ENCODE data around the gene GABBR2.

GABBR2 gene

DNA sequence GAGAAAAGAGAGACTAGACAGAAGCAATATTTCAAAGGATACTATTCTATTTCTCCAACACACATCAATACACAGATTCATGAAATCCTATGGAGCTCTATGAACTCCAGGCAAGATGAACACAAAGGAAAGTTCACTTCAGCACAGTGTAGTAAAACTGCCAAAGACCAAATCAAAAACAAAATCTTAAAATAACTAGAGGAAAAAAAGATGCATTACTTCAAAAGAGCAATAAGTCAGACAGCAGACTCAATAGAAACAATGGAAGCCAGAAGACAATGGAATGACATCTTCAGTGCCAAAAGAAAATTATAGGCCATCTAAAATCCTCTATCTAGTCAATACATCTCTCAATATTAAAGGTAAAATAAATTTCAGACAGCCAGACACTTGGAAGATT, 248.0 kb downstream of the GABBR2 start:
- no peaks in the 10 kb centered on the region for H4K20me1 ChIP-seq (ENCODE audit: insufficient read depth, low read length)
- H3K36me3 ChIP-seq (replicated peaks; ENCODE audit: insufficient read depth, low read length), result no peaks in the 10 kb centered on the region
- no peaks in the 10 kb centered on the region for H3K79me2 ChIP-seq (ENCODE audit: low read length)
- no peak overlapping the region for H3K9ac ChIP-seq (ENCODE audit: low read length)
- no peaks in the 10 kb centered on the region for H3K9me2 ChIP-seq (replicated peaks; ENCODE audit: insufficient read depth, low read length)
- no peak overlapping the region for H3K4me2 ChIP-seq (ENCODE audit: low read depth, low read length)
- no peak overlapping the region for H3K27ac ChIP-seq (ENCODE audit: low read length)
- DNase-seq, result no peak
- H3K4me1 ChIP-seq (ENCODE audit: low read length), result no peaks in the 10 kb centered on the region
- no peak for TF ChIP-seq EZH2phosphoT487 (IDR thresholded peaks at IDR 0.05; ENCODE audit: low read length)
- TF ChIP-seq CTCF (IDR thresholded peaks at IDR 0.05; ENCODE audit: low read length), result no peak
- TF ChIP-seq EZH2 (optimal IDR thresholded peaks at IDR 0.05; ENCODE audit: low read depth, low read length), result no peak
- no peak overlapping the region for H3K4me3 ChIP-seq (ENCODE audit: low read length)
- no peak overlapping the region for H2AFZ ChIP-seq (ENCODE audit: low read length)
- no peaks in the 10 kb centered on the region for H3F3A ChIP-seq (ENCODE audit: insufficient read depth, low read length)
- no peaks in the 10 kb centered on the region for H3K9me3 ChIP-seq (replicated peaks; ENCODE audit: insufficient read depth, low read length)
- H3K27me3 ChIP-seq (replicated peaks; ENCODE audit: insufficient read depth, low read length), result no peaks in the 10 kb centered on the region

DNA sequence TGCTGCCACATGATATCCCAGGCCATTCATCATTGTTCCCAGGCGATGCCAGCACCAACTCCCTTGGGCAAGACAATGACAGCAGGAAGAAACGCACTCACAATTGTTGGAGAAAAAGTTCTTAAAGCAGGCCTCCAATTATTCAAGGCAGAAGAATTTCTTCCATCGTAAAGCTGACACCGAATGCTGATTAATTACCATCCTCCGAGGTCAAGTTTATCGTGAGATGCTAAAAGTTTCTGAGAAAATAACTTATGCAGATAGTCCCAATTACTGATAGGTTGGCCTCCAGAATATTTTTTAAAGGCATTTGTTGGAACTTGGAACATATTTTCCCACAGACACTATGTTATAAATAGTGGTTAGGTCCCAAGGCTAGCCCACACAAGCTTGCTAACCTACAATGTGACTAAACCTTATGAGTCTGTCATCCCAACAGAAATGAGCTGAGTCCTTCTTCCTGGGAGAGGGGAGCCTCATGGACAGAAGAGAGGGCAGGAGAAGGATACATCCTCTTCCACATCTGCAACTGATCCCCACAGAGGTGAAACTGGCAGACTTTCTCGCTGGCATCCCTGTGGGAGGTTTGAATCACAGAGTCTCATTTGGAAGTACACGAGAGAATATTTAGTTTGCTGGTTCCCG, 250.9 kb downstream of the GABBR2 start:
- no peak overlapping the region for H3K4me3 ChIP-seq (ENCODE audit: low read length)
- H3K27ac ChIP-seq (ENCODE audit: low read length), result no peak overlapping the region
- no peaks in the 10 kb centered on the region for H4K20me1 ChIP-seq (ENCODE audit: insufficient read depth, low read length)
- no peaks in the 10 kb centered on the region for H3K4me1 ChIP-seq (ENCODE audit: low read length)
- no peaks in the 10 kb centered on the region for H3F3A ChIP-seq (ENCODE audit: insufficient read depth, low read length)
- no peak for DNase-seq
- H3K4me2 ChIP-seq (ENCODE audit: low read depth, low read length), result no peak overlapping the region
- no peaks in the 10 kb centered on the region for H3K36me3 ChIP-seq (replicated peaks; ENCODE audit: insufficient read depth, low read length)
- no peaks in the 10 kb centered on the region for H3K79me2 ChIP-seq (ENCODE audit: low read length)
- H3K27me3 ChIP-seq (replicated peaks; ENCODE audit: insufficient read depth, low read length), result no peaks in the 10 kb centered on the region
- no peaks in the 10 kb centered on the region for H3K9me3 ChIP-seq (replicated peaks; ENCODE audit: insufficient read depth, low read length)
- TF ChIP-seq EZH2 (optimal IDR thresholded peaks at IDR 0.05; ENCODE audit: low read depth, low read length) (no peak), EZH2phosphoT487 (IDR thresholded peaks at IDR 0.05; ENCODE audit: low read length) (no peak), CTCF (IDR thresholded peaks at IDR 0.05; ENCODE audit: low read length) (no peak)
- H3K9me2 ChIP-seq (replicated peaks; ENCODE audit: insufficient read depth, low read length), result no peaks in the 10 kb centered on the region
- H2AFZ ChIP-seq (ENCODE audit: low read length), result no peak overlapping the region
- no peak overlapping the region for H3K9ac ChIP-seq (ENCODE audit: low read length)

GRCh38 chr9:98456156-98456613, 252.6 kb downstream of the GABBR2 start:
- DNase-seq, result no peak
- H3K9me2 ChIP-seq (replicated peaks; ENCODE audit: insufficient read depth, low read length), result no peaks in the 10 kb centered on the region
- H3K9me3 ChIP-seq (replicated peaks; ENCODE audit: insufficient read depth, low read length), result no peaks in the 10 kb centered on the region
- H3K79me2 ChIP-seq (ENCODE audit: low read length), result no peaks in the 10 kb centered on the region
- H2AFZ ChIP-seq (ENCODE audit: low read length), result no peak overlapping the region
- no peaks in the 10 kb centered on the region for H3F3A ChIP-seq (ENCODE audit: insufficient read depth, low read length)
- no peak overlapping the region for H3K4me3 ChIP-seq (ENCODE audit: low read length)
- no peaks in the 10 kb centered on the region for H3K36me3 ChIP-seq (replicated peaks; ENCODE audit: insufficient read depth, low read length)
- no peaks in the 10 kb centered on the region for H4K20me1 ChIP-seq (ENCODE audit: insufficient read depth, low read length)
- no peak overlapping the region for H3K4me2 ChIP-seq (ENCODE audit: low read depth, low read length)
- H3K9ac ChIP-seq (ENCODE audit: low read length), result no peak overlapping the region
- no peaks in the 10 kb centered on the region for H3K4me1 ChIP-seq (ENCODE audit: low read length)
- no peaks in the 10 kb centered on the region for H3K27me3 ChIP-seq (replicated peaks; ENCODE audit: insufficient read depth, low read length)
- no peak for TF ChIP-seq CTCF (IDR thresholded peaks at IDR 0.05; ENCODE audit: low read length)
- TF ChIP-seq EZH2phosphoT487 (IDR thresholded peaks at IDR 0.05; ENCODE audit: low read length), result no peak
- TF ChIP-seq EZH2 (optimal IDR thresholded peaks at IDR 0.05; ENCODE audit: low read depth, low read length), result no peak
- no peak overlapping the region for H3K27ac ChIP-seq (ENCODE audit: low read length)

All from MM.1S (cell line).